ENCODE measurements around the gene SPON2.

The SPON2 gene

DNA sequence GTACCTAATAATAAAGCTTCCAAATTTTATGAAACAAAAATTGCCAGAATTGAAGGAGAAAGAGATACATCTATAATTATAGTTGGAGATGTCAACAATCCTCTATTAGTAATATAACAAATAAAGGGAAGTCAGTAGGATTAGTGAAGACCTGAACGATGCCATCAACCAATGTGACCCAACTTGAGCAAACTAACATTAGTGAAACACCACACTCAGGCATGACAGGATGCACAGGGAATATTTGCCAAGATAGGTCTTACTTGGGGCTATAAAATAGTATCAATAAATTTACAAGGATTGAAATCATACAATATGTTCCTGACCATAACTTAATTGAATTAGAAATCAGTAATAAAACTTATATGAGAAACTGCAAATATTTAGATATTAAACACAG, 12.0 kb downstream of the SPON2 start:
- Histone ChIP-seq H3K9me3 (ENCODE audit: control insufficient read depth, low read length) (no peaks in the 10 kb centered on the region), H3K36me3 (ENCODE audit: control insufficient read depth, insufficient read depth, low read length) (no peaks in the 10 kb centered on the region), H3K27ac (ENCODE audit: insufficient read depth, low read depth, low read length, poor library complexity, severe bottlenecking) (no peak overlapping the region), H3K27me3 (ENCODE audit: control insufficient read depth, insufficient read depth, low read length, poor library complexity, severe bottlenecking) (peaks cover 7% of the 10 kb centered on the region), H3K4me3 (ENCODE audit: insufficient read depth, low read depth, low read length) (no peak overlapping the region), H3K4me1 (ENCODE audit: control insufficient read depth, insufficient read depth, low read length) (no peaks in the 10 kb centered on the region)
- WGBS, 2 experiments: 78 to 83% methylated on average over 1 of the region's 1 CpG

GRCh38 chr4:1156069-1156468, 16.3 kb downstream of the SPON2 start:
- peaks cover 13% of the 10 kb centered on the region for H3K27me3 ChIP-seq (ENCODE audit: control insufficient read depth, insufficient read depth, low read length, poor library complexity, severe bottlenecking)
- H3K36me3 ChIP-seq (ENCODE audit: control insufficient read depth, insufficient read depth, low read length): no peaks in the 10 kb centered on the region

GRCh38 chr4:1155314-1155713, 17.1 kb downstream of the SPON2 start:
- Histone ChIP-seq H3K9me3 (ENCODE audit: control insufficient read depth, low read length) (no peaks in the 10 kb centered on the region), H3K4me1 (ENCODE audit: control insufficient read depth, insufficient read depth, low read length) (no peaks in the 10 kb centered on the region), H3K36me3 (ENCODE audit: control insufficient read depth, insufficient read depth, low read length) (no peaks in the 10 kb centered on the region), H3K4me3 (ENCODE audit: insufficient read depth, low read depth, low read length) (no peak overlapping the region), H3K27ac (ENCODE audit: insufficient read depth, low read depth, low read length, poor library complexity, severe bottlenecking) (no peak overlapping the region), H3K27me3 (ENCODE audit: control insufficient read depth, insufficient read depth, low read length, poor library complexity, severe bottlenecking) (peaks cover 10% of the 10 kb centered on the region)
- 86 to 93% methylated on average over 3 of the region's 3 CpGs for WGBS, 2 experiments

More at GRCh38 chr4:1156069-1156468, 16.3 kb downstream of the SPON2 start:
- Histone ChIP-seq H3K9me3 (ENCODE audit: control insufficient read depth, low read length) (no peaks in the 10 kb centered on the region), H3K27ac (ENCODE audit: insufficient read depth, low read depth, low read length, poor library complexity, severe bottlenecking) (no peak overlapping the region), H3K4me3 (ENCODE audit: insufficient read depth, low read depth, low read length) (no peak overlapping the region), H3K4me1 (ENCODE audit: control insufficient read depth, insufficient read depth, low read length) (no peaks in the 10 kb centered on the region)
- 88 to 89% methylated on average over 8 of the region's 8 CpGs for WGBS, 2 experiments

DNA sequence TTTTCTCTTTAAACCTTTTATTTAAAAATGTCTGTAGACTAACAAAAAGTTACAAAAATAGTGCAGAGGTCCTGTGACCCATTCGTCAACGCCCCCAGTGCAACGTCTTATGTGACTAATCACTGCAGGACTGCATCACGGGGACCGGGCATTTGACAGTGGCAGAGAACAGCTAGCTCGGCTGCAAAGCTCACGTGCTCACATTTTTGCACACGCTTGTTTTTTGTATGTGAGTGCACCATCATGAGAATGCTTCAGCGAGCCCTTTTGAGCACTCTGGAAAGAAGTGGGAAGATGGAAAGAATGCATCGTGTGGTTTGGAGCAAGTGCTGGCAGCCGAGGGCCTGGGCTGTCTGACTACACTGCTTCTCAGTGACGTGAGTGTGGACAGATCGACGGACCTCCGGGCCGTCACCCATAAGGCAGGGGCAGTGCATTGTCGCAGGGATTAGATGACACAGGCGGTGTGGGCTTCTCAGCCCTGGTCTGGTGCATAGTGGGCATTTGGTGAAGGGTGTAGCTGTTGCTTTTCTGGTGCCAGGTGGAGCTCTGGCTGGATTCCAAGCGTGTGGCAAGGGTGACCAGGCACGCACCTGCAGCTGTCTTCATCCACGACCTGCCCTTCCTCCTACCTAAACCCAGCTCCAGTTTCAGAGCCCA, 17.7 kb downstream of the SPON2 start:
- no peaks in the 10 kb centered on the region for H3K4me1 ChIP-seq (ENCODE audit: control insufficient read depth, insufficient read depth, low read length)
- 88% methylated on average over 21 of the region's 21 CpGs for WGBS, 2 experiments
- no peaks in the 10 kb centered on the region for H3K36me3 ChIP-seq (ENCODE audit: control insufficient read depth, insufficient read depth, low read length)
- H3K4me3 ChIP-seq (ENCODE audit: insufficient read depth, low read depth, low read length): no peak overlapping the region
- no peak overlapping the region for H3K27ac ChIP-seq (ENCODE audit: insufficient read depth, low read depth, low read length, poor library complexity, severe bottlenecking)
- no peaks in the 10 kb centered on the region for H3K9me3 ChIP-seq (ENCODE audit: control insufficient read depth, low read length)
- peaks cover 10% of the 10 kb centered on the region for H3K27me3 ChIP-seq (ENCODE audit: control insufficient read depth, insufficient read depth, low read length, poor library complexity, severe bottlenecking)

- WGBS, 2 experiments: 88 to 89% methylated on average over 7 of the region's 7 CpGs
- Histone ChIP-seq H3K27me3 (ENCODE audit: control insufficient read depth, insufficient read depth, low read length, poor library complexity, severe bottlenecking) (peaks cover 10% of the 10 kb centered on the region), H3K9me3 (ENCODE audit: control insufficient read depth, low read length) (no peaks in the 10 kb centered on the region), H3K27ac (ENCODE audit: insufficient read depth, low read depth, low read length, poor library complexity, severe bottlenecking) (no peak overlapping the region), H3K4me1 (ENCODE audit: control insufficient read depth, insufficient read depth, low read length) (no peaks in the 10 kb centered on the region), H3K4me3 (ENCODE audit: insufficient read depth, low read depth, low read length) (no peak overlapping the region), H3K36me3 (ENCODE audit: control insufficient read depth, insufficient read depth, low read length) (no peaks in the 10 kb centered on the region)
Measured at GRCh38 chr4:1154126-1154522, 18.3 kb downstream of the SPON2 start.

DNA sequence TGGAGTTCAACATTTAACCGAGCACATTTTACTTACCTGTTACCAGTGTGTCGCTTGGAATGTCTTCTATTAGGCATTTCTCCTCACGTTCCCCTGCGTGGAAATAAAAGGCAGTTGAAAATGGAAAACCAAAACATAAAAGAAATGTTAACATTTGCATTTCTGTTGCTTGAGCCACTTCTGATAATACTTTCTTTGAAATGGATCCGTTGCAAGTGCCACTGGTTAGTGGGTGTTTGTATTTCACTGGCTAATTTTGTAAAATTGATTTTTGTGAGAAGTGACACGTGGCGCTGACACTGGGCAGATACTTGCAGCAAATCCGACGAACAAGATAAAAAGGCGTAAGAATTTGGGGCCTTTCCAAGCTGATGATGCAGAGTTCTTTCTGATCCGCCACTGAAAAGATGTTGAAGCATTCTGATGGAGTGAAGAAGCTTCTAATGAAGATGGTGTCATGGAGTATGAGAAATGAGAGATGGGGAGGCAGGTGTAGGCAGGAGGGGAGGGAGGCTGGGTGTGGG, 18.8 kb downstream of the SPON2 start:
- Histone ChIP-seq H3K4me3 (ENCODE audit: insufficient read depth, low read depth, low read length) (no peak overlapping the region), H3K9me3 (ENCODE audit: control insufficient read depth, low read length) (no peaks in the 10 kb centered on the region), H3K36me3 (ENCODE audit: control insufficient read depth, insufficient read depth, low read length) (no peaks in the 10 kb centered on the region), H3K27me3 (ENCODE audit: control insufficient read depth, insufficient read depth, low read length, poor library complexity, severe bottlenecking) (peaks cover 10% of the 10 kb centered on the region), H3K4me1 (ENCODE audit: control insufficient read depth, insufficient read depth, low read length) (no peaks in the 10 kb centered on the region), H3K27ac (ENCODE audit: insufficient read depth, low read depth, low read length, poor library complexity, severe bottlenecking) (no peak overlapping the region)
- 84 to 89% methylated on average over 11 of the region's 11 CpGs for WGBS, 2 experiments

- H3K36me3 ChIP-seq (ENCODE audit: control insufficient read depth, insufficient read depth, low read length): no peaks in the 10 kb centered on the region
- H3K27ac ChIP-seq (ENCODE audit: insufficient read depth, low read depth, low read length, poor library complexity, severe bottlenecking): no peak overlapping the region
- no peaks in the 10 kb centered on the region for H3K9me3 ChIP-seq (ENCODE audit: control insufficient read depth, low read length)
- H3K4me3 ChIP-seq (ENCODE audit: insufficient read depth, low read depth, low read length): no peak overlapping the region
- H3K27me3 ChIP-seq (ENCODE audit: control insufficient read depth, insufficient read depth, low read length, poor library complexity, severe bottlenecking): peaks cover 10% of the 10 kb centered on the region
- H3K4me1 ChIP-seq (ENCODE audit: control insufficient read depth, insufficient read depth, low read length): no peaks in the 10 kb centered on the region
- 84% methylated on average over 6 of the region's 6 CpGs for WGBS, 2 experiments
Measured at GRCh38 chr4:1152290-1152689, 20.1 kb downstream of the SPON2 start.

- 91 to 94% methylated on average over 6 of the region's 6 CpGs for WGBS, 2 experiments
- Histone ChIP-seq H3K27ac (ENCODE audit: insufficient read depth, low read depth, low read length, poor library complexity, severe bottlenecking) (no peak overlapping the region), H3K4me3 (ENCODE audit: insufficient read depth, low read depth, low read length) (no peak overlapping the region), H3K27me3 (ENCODE audit: control insufficient read depth, insufficient read depth, low read length, poor library complexity, severe bottlenecking) (peaks cover 10% of the 10 kb centered on the region), H3K9me3 (ENCODE audit: control insufficient read depth, low read length) (no peaks in the 10 kb centered on the region), H3K36me3 (ENCODE audit: control insufficient read depth, insufficient read depth, low read length) (no peaks in the 10 kb centered on the region), H3K4me1 (ENCODE audit: control insufficient read depth, insufficient read depth, low read length) (no peaks in the 10 kb centered on the region)
Measured at GRCh38 chr4:1151541-1151940, 20.8 kb downstream of the SPON2 start.

- Histone ChIP-seq H3K27me3 (ENCODE audit: control insufficient read depth, insufficient read depth, low read length, poor library complexity, severe bottlenecking) (peaks cover 10% of the 10 kb centered on the region), H3K27ac (ENCODE audit: insufficient read depth, low read depth, low read length, poor library complexity, severe bottlenecking) (no peak overlapping the region), H3K4me3 (ENCODE audit: insufficient read depth, low read depth, low read length) (no peak overlapping the region), H3K4me1 (ENCODE audit: control insufficient read depth, insufficient read depth, low read length) (no peaks in the 10 kb centered on the region), H3K36me3 (ENCODE audit: control insufficient read depth, insufficient read depth, low read length) (no peaks in the 10 kb centered on the region), H3K9me3 (ENCODE audit: control insufficient read depth, low read length) (no peaks in the 10 kb centered on the region)
- WGBS, 2 experiments: 72 to 74% methylated on average over 3 of the region's 3 CpGs
Measured at GRCh38 chr4:1150875-1151274, 21.5 kb downstream of the SPON2 start.

DNA sequence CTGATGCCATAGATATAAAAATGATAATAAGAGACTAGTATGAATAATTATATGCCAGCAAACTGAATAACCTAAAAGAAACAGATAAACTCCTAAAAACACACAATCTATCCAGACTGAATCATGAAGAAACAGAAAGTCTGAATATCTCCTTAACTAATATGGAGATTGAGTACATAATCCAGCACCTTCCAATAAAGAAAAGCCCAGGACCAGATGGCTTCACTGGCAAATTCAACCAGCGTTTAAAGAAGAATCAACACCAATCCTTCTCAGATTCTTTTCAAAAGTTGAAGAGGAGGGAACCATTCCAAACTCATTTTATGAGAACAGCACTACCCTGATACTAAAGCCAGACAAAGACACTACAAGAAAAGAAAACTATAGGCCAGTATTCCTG, 32.5 kb downstream of the SPON2 start:
- WGBS, 2 experiments: 74 to 77% methylated on average over 1 of the region's 1 CpG
- H3K27ac ChIP-seq (ENCODE audit: insufficient read depth, low read depth, low read length, poor library complexity, severe bottlenecking): no peak overlapping the region
- H3K4me1 ChIP-seq (ENCODE audit: control insufficient read depth, insufficient read depth, low read length): no peaks in the 10 kb centered on the region
- H3K27me3 ChIP-seq (ENCODE audit: control insufficient read depth, insufficient read depth, low read length, poor library complexity, severe bottlenecking): peaks cover 6% of the 10 kb centered on the region
- H3K36me3 ChIP-seq (ENCODE audit: control insufficient read depth, insufficient read depth, low read length): no peaks in the 10 kb centered on the region
- no peak overlapping the region for H3K4me3 ChIP-seq (ENCODE audit: insufficient read depth, low read depth, low read length)
- no peaks in the 10 kb centered on the region for H3K9me3 ChIP-seq (ENCODE audit: control insufficient read depth, low read length)

All from ectodermal cell (in vitro differentiated cells).